Tibial nerve (tissue), 3 donors: ENCODE measurements around the gene NANOS1.

ENCODE experiments used
- POLR2A ChIP-seq, 2 donors: fragments of 450-650 bp; IDR thresholded peaks; one replicate each; pipeline ENCODE4 v1.6.1; 2017; ENCODE audit warnings: antibody characterized with exemption in 2 of 2, mild to moderate bottlenecking in 2 of 2, moderate library complexity in 2 of 2
- TF ChIP-seq, protein P1 (sequence below), 5 experiments: fragments of 200-600 bp in 3 of 5; fragments of 450-650 bp in 2 of 5; sonication (generic) in 3 of 5; IDR thresholded peaks; one replicate each; pipeline ENCODE4 v1.5.1; 2016 to 2019; ENCODE audit warnings: antibody characterized with exemption in 5 of 5, mild to moderate bottlenecking in 3 of 5, moderate library complexity in 2 of 5

- TF ChIP-seq POLR2A (IDR thresholded peaks at IDR 0.05): no peak
- TF ChIP-seq, protein P1, sequence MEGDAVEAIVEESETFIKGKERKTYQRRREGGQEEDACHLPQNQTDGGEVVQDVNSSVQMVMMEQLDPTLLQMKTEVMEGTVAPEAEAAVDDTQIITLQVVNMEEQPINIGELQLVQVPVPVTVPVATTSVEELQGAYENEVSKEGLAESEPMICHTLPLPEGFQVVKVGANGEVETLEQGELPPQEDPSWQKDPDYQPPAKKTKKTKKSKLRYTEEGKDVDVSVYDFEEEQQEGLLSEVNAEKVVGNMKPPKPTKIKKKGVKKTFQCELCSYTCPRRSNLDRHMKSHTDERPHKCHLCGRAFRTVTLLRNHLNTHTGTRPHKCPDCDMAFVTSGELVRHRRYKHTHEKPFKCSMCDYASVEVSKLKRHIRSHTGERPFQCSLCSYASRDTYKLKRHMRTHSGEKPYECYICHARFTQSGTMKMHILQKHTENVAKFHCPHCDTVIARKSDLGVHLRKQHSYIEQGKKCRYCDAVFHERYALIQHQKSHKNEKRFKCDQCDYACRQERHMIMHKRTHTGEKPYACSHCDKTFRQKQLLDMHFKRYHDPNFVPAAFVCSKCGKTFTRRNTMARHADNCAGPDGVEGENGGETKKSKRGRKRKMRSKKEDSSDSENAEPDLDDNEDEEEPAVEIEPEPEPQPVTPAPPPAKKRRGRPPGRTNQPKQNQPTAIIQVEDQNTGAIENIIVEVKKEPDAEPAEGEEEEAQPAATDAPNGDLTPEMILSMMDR (IDR thresholded peaks at IDR 0.05): no peak
These were observed 22.3 kb upstream of the NANOS1 start for GRCh38 chr10:119007211-119007574.
